Inflammatory macrophage treated with lipopolysaccharide for 1 hour (primary cell): ENCODE results near the gene SAMD10.

Source experiments
- DNase-seq, 2 donors: peaks; one replicate each; pipeline ENCODE4 v3.0.0-alpha.2; 2020 to 2022

SAMD10 gene

DNA sequence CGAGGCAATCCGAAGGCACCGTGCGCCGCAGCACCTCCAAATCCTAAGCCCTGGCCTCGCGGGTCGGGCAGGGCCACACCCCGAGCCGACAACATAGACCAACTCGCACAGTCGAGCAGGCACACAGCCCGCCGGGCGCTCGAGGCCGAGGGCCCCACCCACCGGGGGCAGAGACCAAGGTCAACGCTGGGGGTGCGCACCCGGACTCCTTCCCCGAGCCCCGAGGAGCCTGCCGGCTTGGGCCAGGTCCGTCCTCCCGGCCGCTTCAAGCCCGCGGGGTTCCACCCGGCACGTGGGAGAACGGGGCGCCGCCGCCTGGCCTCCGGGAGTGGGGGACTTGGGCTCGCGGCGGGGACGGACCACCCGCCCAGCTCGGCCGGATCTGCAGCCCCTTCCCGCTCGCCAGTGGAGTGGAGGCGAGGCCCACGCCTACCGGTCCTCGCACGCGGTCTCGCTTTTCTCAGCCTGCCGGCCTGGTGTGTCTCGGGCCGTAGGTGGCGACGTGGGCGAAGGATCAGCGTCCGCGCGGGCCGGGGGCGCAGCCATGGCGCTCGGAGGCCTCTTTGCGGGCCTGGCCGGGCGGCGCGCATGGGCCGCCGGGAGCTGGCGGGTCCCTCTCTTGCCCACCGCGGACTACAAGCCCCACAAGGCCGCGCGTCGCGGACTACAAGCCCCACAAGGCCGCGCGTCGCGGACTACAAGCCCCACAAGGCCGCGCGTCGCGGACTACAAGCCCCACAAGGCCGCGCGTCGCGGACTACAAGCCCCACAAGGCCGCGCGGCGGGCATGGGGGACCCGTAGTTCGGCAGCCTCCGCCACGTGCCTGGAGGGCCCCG lies 23.4 kb downstream of the SAMD10 start, which contains the start of gene UCKL1:
Gene UCKL1 (minus strand): TSS at position 590 of the 837 bp plus-strand sequence. CDS start 44 bp downstream, at position 546.
- peak; percentile 78 to 83 for DNase-seq

DNA sequence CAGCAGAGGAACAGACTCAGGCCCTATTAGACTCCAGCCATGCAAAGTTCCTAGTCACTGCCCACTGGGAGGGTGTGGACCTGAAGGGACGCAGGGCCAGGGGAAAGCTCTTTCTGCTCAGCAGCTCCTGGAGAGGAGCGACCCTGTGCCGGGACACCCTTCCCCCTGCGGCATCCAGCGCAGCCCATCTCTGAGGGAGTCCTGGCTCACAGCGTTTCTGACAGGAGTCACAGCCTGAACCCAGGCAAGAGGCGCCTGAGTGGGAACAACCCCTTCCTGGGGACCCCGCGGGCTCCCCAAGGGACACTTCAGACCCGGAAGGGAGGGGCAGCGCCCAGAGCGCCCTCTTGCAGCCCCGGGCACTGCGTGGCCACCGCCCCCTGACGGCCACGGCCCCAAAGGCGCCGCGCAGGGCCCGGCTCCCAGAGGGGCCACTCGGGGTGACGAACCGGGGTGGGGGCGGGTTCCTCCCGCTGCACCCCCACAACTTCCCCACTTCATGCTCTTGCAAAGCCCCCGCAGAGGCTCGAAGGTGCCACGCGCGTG lies 24.1 kb downstream of the SAMD10 start:
- peak; percentile 41 to 42 for DNase-seq

DNA sequence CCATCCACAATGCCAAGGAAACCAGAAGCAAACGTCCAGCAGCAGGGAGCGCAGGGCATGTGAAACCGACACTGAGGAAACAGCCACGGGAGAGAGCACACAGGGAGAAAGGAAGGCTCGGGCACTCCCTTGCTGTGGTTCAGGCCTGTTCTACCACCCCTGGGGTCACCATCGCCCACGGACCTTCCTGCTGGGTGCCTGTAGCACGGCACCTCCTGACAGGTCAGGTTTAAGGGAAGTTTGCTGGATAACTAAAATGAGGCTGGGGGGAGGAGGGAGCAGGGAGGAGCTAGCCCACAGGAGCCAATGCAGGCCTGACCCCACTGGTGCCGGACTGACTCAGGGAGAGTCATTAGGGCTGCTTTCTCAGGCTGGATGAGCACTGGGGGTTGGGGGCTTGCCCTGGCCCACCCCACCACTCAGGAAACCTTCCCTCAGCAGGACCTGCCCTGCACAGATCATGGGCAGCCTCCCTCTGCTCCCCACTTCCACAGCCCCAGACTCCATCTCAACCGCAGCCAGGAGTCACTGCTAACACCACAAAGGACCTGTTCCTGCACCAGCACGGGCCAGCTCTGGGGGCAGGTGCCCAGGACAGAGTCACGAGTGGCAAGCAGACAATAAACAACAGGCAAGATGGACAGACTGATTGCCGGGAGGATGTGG lies 25.5 kb downstream of the SAMD10 start:
- no peak for DNase-seq

GRCh38 chr20:63952769-63953168 lies 26.7 kb downstream of the SAMD10 start:
- DNase-seq: no peak

GRCh38 chr20:63952210-63952535 lies 27.3 kb downstream of the SAMD10 start:
- no peak for DNase-seq

DNA sequence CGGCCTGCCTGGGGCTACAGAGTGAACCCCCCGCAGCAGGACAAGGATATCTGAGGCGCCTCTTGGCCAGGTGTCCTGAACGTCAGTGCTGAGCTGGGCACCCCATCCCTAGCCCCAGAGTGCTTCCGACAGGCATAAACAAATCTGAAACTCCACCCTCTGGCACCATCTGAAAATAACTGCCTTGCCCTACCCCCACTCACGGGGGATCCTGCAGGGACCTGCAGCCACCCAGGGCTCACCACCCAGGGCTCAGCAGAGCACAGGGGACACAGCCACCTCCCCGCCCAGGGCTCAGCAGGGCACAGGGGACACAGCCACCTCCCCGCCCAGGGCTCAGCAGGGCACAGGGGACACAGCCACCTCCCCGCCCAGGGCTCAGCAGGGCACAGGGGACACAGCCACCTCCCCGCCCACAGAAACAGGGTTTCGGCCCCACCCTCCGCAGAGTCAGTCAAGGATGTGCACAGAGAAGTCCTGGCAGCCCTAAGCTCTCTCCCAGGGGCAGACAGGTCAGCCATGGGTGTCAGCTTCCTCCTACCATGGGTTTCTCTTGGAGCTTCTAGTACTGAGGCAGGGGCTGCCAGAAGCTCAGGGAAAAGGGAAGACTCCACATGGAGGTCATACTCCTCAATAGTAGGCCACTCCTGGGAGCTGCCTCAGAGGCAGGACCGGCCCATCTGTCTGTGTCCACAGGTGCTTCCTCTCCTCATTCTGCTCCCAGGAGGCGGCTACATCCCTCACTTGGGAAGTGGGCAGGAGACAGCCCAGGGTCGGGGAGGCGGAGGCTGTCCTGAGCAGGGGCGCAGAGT lies 27.8 kb downstream of the SAMD10 start:
- no peak for DNase-seq

DNA sequence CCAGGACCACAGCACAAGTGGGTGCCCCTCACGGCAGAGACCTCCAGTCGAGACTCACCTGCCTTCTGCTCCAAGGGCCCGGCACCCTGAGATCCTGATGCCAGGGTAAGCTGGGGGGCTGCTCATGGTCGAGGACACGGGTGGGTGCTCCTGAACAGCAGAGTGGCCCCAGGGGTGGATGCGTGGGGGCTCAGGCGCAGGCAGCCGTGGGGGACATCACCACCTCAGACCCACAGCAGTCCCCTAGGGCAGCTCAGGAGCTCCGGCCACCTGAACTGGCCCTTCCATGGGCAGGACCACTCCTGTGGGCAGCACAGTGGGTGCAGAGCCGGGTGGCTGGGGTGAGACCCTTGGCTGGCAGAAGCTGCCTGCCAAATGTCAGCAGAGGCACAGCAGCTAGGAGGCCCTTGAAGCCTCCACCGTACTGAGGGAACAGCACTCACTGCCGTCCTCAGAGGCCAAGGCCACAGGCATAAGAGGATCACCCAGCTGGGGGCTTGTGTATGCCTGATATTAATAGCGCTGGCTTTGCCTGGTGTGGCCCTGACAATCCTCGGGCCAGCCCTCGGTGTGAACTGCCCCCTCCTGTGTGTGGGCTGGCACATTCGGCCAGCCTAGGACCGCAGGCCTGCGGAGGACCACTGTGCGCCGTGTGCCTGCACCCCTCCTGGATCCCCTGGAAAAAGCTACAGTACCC lies 28.6 kb downstream of the SAMD10 start:
- DNase-seq: no peak

- no peak for DNase-seq
Observed at GRCh38 chr20:63947638-63948456, 31.6 kb downstream of the SAMD10 start.

DNA sequence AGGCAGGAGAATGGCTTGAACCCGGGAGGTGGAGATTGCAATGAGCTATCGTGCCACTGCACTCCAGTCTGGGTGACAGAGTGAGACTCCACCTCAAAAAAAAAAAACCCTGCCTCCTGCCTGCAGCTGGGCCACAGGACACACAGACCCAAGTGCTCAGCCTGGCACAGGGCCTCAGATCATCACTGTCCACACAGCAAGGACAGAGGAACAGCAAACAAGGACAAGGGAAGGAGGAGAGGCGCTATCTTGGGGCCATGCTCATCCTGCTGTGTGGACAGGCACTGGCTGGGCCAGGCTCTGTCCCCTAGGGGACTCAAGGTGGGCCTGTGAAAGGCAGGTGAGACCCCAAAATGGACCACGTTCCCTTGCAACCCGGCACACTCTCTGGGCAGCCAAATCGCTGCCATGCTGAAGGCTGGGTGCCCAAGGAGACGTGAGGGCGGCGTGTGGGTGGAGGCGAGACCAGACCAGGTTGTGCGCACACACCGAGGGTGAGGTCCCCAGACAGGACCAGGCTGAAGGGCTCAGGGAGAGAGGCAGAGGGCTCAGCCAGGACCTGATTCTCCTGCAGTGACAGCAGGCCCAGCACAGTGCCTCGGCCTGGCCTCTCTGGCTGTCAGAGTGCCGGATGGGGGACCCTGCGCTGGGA lies 32.3 kb downstream of the SAMD10 start:
- DNase-seq: no peak

- no peak for DNase-seq
Observed at GRCh38 chr20:63945921-63946920, 33.2 kb downstream of the SAMD10 start.

- no peak for DNase-seq
Observed at GRCh38 chr20:63945031-63945658, 34.3 kb downstream of the SAMD10 start.

DNA sequence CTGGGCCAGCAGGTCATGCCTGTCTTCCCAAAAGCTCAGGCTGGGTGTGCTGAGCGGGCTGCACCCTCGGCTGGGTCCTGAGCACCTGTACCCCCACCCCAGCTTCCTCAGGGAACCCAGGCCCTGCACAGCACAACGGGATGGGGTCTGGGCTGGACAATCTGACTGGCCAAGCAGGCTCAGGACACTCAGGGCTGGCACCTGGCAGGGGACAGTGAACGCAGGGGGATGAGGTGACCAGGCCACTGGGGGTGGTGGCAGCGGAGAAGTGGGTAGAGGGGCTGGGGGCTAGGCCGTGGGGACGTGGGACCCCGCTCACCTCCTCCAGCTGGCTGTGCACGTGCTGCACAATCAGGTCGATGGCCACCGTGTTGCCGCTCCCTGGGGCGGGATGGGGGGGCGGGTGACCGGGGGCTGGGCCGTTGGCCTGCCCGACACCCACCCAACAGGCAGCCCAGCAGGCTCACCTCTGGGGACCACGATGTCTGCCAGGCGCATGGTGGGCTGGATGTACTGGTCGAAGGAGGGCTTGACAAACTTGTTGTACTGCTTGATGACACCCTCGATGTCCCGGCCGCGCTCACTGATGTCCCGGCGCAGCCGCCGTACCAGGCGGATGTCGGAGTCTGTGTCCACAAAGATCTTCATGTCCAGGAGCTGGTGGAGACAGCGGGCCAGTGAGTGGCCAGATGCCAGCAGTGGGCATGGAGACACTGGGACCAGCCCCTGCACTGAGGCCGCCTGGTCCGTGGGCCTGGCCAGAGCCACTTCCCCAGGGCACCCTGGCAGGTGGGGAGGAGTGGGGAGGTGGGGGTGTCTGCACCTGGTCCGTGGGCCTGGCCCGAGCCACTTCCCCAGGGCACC lies 35.1 kb downstream of the SAMD10 start:
- DNase-seq: no peak

GRCh38 chr20:63943808-63944077 lies 35.7 kb downstream of the SAMD10 start:
- no peak for DNase-seq

GRCh38 chr20:63942969-63943807 lies 36.3 kb downstream of the SAMD10 start:
- DNase-seq: no peak

- peak; percentile 17 to 48 for DNase-seq
Observed at GRCh38 chr20:63942250-63942951, 37.0 kb downstream of the SAMD10 start.

GRCh38 chr20:63941282-63942081 lies 38.0 kb downstream of the SAMD10 start:
- peak; percentile 73 to 81 for DNase-seq
